ENCODE measurements around the gene NOL4. TPM values are rescaled to one million over a fixed set of nuclear protein-coding genes. Genes with fewer than 3 reads are reported as not detected.
"Not testable (repeated sequence)": the region's sequence is repeated elsewhere in the genome, so short reads cannot be mapped to it uniquely, and the experiment has no call there.

NOL4 gene, protein sequence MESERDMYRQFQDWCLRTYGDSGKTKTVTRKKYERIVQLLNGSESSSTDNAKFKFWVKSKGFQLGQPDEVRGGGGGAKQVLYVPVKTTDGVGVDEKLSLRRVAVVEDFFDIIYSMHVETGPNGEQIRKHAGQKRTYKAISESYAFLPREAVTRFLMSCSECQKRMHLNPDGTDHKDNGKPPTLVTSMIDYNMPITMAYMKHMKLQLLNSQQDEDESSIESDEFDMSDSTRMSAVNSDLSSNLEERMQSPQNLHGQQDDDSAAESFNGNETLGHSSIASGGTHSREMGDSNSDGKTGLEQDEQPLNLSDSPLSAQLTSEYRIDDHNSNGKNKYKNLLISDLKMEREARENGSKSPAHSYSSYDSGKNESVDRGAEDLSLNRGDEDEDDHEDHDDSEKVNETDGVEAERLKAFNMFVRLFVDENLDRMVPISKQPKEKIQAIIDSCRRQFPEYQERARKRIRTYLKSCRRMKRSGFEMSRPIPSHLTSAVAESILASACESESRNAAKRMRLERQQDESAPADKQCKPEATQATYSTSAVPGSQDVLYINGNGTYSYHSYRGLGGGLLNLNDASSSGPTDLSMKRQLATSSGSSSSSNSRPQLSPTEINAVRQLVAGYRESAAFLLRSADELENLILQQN
- 6.5 TPM for polyA plus RNA-seq
- long read RNA-seq, donor 1 = 0 reads
- long read RNA-seq, donor 2 = 0 reads
- long read RNA-seq, donor 3 = 0 reads
- long read RNA-seq, donor 4 = 0 reads
- long read RNA-seq, donor 5 = 0 reads
- long read RNA-seq, donor 6, partial matches to known transcripts = 0 of 1 reads
- long read RNA-seq, donor 6, other reads (novel, unspliced or antisense) = 0 of 1 reads
- long read RNA-seq, donor 7, partial matches to known transcripts = 0 of 2 reads
- long read RNA-seq, donor 7, other reads (novel, unspliced or antisense) = 0 of 2 reads
- long read RNA-seq, donor 8 = 0 reads
- long read RNA-seq, donor 9 = 0 reads
- long read RNA-seq, donor 10 = 0 reads
- long read RNA-seq, donor 11 = 0 reads

DNA sequence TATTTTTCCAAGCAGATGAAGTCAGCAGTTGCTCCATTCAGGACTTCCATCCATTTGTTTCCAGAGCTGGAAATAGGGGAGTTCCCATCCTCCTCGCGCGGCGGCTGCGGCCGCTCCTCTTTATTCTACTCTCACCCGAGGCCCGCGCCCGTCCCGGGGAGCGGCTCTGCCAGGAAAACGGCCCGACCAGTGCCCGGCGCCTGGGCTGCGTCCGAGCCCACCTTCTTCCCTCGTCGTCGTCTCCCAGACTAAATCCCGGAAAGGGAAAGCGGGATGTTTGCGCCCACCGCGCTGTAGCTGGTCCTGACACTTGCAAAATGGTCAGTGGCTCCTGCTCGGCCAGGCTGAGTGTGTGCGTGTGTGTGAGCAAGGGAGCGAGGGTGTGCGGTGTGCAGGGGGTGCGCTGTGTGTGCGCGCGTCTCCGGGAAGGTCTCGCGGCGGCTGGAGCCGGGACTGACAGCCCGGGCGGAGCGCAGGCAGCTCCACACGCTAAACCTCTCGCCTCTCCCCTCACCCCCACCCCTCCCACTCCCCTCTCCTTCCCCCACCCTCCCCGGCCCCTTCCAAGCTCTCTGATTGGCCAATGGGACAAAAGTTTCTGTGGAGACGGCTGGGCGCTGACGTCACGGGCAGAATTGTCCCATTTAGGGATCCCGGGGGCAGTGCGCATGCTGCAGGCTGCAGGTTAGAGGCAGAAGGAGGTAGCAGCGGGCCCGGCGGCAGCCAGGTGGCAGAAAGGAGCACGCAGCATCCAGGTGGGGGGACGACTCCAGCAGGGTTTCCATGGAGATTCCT, at the start of gene NOL4:
TSS of gene NOL4 (minus strand) at position 491 of the 795 bp plus-strand sequence. CDS start 1,660 bp downstream, outside the sequence.
- H3K4me3 ChIP-seq (ENCODE audit: low read length) = peak within 1 kb of the TSS; percentile 66
- WGBS (ENCODE audit: insufficient coverage, low lambda C conversion rate) = no CpG with 5 or more reads among the region's 56 CpGs
- peaks cover 12% of the 10 kb centered on the region for H3K9me3 ChIP-seq (ENCODE audit: control insufficient read depth, low read depth, low read length)
- DNase-seq = peak; percentile 76 to 85
- H3K36me3 ChIP-seq (ENCODE audit: control insufficient read depth, insufficient read depth, low read length) = no peaks in the 10 kb centered on the region
- H3K4me1 ChIP-seq (ENCODE audit: control insufficient read depth, insufficient read depth, low read length) = peaks cover 11% of the 10 kb centered on the region
- H3K27ac ChIP-seq (ENCODE audit: low read length) = peak within 1 kb of the TSS; percentile 62
- peaks cover 33% of the 10 kb centered on the region for H3K27me3 ChIP-seq (ENCODE audit: control insufficient read depth, insufficient read depth, low read length)

- H3K36me3 ChIP-seq (ENCODE audit: control insufficient read depth, insufficient read depth, low read length); H3K4me3 ChIP-seq (ENCODE audit: low read length); H3K4me1 ChIP-seq (ENCODE audit: control insufficient read depth, insufficient read depth, low read length); H3K27ac ChIP-seq (ENCODE audit: low read length); DNase-seq; H3K27me3 ChIP-seq (ENCODE audit: control insufficient read depth, insufficient read depth, low read length): not testable (repeated sequence)
- no CpG with 5 or more reads among the region's 2 CpGs for WGBS (ENCODE audit: insufficient coverage, low lambda C conversion rate)
- peaks cover 14% of the 10 kb centered on the region for H3K9me3 ChIP-seq (ENCODE audit: control insufficient read depth, low read depth, low read length)
These were observed 41.3 kb upstream of the NOL4 start for GRCh38 chr18:34266029-34266428.

DNA sequence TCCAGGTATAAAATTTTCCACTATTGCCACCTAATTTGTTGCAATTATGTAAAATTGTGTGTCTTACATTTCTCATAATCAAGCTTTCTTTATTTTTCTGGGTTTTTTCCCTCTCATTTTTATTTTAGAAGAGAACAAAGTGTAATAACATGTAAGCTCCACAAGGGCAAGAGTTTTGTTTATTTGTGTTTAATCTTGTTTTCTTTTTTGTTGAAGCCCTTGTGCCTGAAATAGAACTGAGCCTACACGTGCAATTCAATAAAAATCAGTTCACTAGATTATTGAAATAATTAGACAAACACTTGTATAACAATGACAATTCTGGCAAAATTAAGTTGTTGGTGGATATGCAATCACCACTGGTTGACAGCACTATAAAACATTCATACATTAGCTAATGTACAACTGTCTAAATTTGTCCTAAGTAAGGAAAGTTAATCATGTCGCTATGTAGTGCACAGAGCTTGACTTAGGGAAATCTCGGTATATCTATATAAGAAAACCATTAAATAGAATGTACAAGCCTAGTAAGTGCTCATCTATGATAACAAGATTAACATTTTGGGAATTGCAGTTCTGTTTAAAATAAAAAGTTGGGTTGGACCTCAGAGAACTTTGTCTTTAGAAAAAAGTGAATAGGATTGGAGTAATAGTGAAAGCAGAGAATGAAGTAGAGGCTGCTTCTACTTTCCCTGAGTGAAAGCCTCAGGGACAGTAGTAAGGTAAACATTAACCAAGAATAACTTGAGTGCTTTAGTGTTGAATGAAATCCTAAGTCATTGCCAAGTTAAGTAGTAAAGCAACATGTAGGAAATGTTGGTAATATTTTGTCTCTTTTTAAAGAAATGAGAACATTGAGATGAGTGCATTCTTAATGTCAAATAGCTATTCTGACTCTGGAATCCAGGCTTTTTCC, 37.4 kb upstream of the NOL4 start:
- Histone ChIP-seq H3K4me3 (ENCODE audit: low read length) (no peak overlapping the region), H3K27ac (ENCODE audit: low read length) (no peak overlapping the region), H3K9me3 (ENCODE audit: control insufficient read depth, low read depth, low read length) (peaks cover 13% of the 10 kb centered on the region), H3K4me1 (ENCODE audit: control insufficient read depth, insufficient read depth, low read length) (no peaks in the 10 kb centered on the region), H3K36me3 (ENCODE audit: control insufficient read depth, insufficient read depth, low read length) (no peaks in the 10 kb centered on the region), H3K27me3 (ENCODE audit: control insufficient read depth, insufficient read depth, low read length) (no peaks in the 10 kb centered on the region)
- DNase-seq = peak in 1 of 2 donors; percentile 41
- 80% methylated on average over 3 of the region's 3 CpGs for WGBS (ENCODE audit: insufficient coverage, low lambda C conversion rate)

DNA sequence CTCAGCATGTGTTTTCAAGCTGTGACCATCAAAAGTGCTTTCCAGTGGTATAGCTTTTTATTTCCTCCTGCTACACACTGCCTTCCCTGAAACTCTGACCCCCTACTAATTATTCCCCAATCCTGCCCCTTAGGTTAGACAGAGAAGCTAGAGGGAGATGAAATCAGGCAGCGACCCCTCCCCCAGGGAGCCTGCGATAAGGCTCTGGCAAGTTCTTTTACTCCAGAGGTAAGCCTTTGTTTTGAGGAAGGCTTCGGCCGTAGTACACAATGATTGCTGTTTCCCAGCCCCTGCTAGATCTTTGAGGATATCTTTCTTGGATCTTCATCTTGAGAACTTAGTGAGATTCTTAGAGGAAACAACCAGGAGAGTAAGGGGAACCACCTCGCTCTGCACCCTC, 33.5 kb upstream of the NOL4 start:
- no peak for DNase-seq

DNA sequence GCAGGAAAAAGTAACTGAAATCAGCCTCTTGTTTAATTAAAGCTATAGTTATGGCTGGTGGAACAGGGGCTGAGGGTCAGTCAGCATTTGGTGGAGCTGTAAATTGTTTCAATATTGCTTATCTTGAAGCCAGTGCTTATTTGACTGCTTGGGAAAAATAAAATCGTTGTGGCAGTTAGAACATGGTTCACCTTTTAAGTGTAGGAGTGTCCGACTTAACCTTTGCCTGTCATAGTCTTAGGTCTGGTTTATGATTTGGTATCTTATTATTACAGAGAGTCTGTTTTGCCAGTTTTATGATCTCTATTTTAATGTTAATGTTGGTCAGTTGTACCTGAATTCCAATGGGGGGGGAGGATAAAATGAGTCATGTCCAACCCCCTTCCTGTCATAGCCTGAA, 27.2 kb upstream of the NOL4 start:
- Histone ChIP-seq H3K27me3 (ENCODE audit: control insufficient read depth, insufficient read depth, low read length) (peaks cover 2% of the 10 kb centered on the region), H3K4me3 (ENCODE audit: low read length) (no peak overlapping the region), H3K27ac (ENCODE audit: low read length) (no peak overlapping the region), H3K36me3 (ENCODE audit: control insufficient read depth, insufficient read depth, low read length) (no peaks in the 10 kb centered on the region), H3K9me3 (ENCODE audit: control insufficient read depth, low read depth, low read length) (peaks cover under 1% of the 10 kb centered on the region), H3K4me1 (ENCODE audit: control insufficient read depth, insufficient read depth, low read length) (no peaks in the 10 kb centered on the region)
- DNase-seq = peak in 1 of 2 donors; percentile 39
- WGBS (ENCODE audit: insufficient coverage, low lambda C conversion rate) = no CpG with 5 or more reads among the region's 2 CpGs

More for the DNA sequence above, 33.5 kb upstream of the NOL4 start:
- no CpG with 5 or more reads among the region's 5 CpGs for WGBS (ENCODE audit: insufficient coverage, low lambda C conversion rate)
- peaks cover 2% of the 10 kb centered on the region for H3K27me3 ChIP-seq (ENCODE audit: control insufficient read depth, insufficient read depth, low read length)
- H3K9me3 ChIP-seq (ENCODE audit: control insufficient read depth, low read depth, low read length) = peaks cover 6% of the 10 kb centered on the region
- no peaks in the 10 kb centered on the region for H3K36me3 ChIP-seq (ENCODE audit: control insufficient read depth, insufficient read depth, low read length)
- H3K4me1 ChIP-seq (ENCODE audit: control insufficient read depth, insufficient read depth, low read length) = no peaks in the 10 kb centered on the region
- no peak overlapping the region for H3K27ac ChIP-seq (ENCODE audit: low read length)
- H3K4me3 ChIP-seq (ENCODE audit: low read length) = no peak overlapping the region

DNA sequence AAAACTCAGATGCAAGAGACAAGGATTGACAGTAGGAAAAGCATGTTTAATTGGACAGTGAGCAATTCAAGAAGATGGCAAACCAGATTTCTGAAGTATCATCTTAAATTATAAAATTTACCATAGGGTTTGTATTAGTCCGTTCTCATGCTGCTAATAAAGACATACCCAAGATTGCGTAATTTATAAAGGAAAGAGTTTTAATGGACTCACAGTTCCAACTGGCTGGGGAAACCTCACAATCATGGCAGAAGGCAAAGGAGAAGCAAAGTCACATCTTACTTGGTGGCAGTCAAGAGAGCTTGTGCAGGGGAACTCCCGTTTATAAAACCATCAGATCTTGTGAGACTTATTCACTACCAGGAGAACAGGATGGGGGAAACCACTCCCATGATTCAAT, 24.0 kb upstream of the NOL4 start:
- Histone ChIP-seq H3K27me3 (ENCODE audit: control insufficient read depth, insufficient read depth, low read length) (no peaks in the 10 kb centered on the region), H3K4me3 (ENCODE audit: low read length) (no peak overlapping the region), H3K36me3 (ENCODE audit: control insufficient read depth, insufficient read depth, low read length) (no peaks in the 10 kb centered on the region), H3K27ac (ENCODE audit: low read length) (no peak overlapping the region), H3K4me1 (ENCODE audit: control insufficient read depth, insufficient read depth, low read length) (no peaks in the 10 kb centered on the region), H3K9me3 (ENCODE audit: control insufficient read depth, low read depth, low read length) (no peaks in the 10 kb centered on the region)
- 100% methylated on average over 2 of the region's 3 CpGs for WGBS (ENCODE audit: insufficient coverage, low lambda C conversion rate)
- no peak for DNase-seq

DNA sequence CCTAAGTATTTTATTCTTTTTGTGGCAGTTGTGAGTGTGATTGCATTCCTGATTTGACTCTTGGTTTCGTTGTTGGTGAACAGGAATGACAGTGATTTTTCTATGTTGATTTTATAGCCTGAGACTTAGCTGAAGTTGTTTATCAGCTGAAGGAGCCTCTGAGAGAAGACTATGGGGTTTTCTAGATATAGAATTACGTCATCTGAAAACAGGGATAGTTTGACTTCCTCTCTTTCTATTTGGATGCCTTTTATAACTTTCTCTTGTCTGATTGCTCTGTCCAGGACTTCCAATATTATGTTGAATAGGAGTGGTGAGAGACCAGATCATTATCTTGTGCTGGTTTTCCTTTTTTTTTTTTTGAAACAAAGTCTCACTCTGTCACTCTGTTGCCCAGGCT, 18.0 kb upstream of the NOL4 start:
- H3K4me3 ChIP-seq (ENCODE audit: low read length) = no peak overlapping the region
- no CpG with 5 or more reads among the region's 2 CpGs for WGBS (ENCODE audit: insufficient coverage, low lambda C conversion rate)

DNA sequence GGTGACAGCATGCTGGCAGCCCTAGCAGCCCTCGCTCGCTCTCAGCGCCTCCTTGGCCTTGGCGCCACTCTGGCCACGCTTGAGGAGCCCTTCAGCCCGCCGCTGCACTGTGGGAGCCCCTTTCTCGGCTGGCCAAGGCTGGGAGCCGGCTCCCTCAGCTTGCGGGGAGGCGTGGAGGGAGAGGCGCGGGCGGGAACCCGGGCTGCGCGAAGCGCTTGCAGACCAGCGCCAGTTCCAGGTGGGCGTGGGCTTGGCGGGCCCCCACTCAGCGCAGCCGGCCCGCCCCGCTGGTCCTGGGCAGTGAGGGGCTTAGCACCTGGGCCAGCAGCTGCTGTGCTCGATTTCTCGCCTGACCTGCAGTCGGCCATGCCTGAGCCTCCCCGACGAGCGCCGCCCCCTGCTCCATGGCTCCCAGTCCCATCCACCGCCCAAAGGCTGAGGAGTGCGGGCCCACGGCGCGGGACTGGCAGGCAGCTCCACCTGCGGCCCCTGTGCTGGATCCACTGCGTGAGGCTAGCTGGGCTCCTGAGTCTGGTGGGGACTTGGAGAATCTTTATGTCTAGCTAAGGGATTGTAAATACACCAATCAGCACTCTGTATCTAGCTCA, 9.2 kb upstream of the NOL4 start:
- H3K27me3 ChIP-seq (ENCODE audit: control insufficient read depth, insufficient read depth, low read length); H3K36me3 ChIP-seq (ENCODE audit: control insufficient read depth, insufficient read depth, low read length); H3K27ac ChIP-seq (ENCODE audit: low read length); H3K9me3 ChIP-seq (ENCODE audit: control insufficient read depth, low read depth, low read length); H3K4me3 ChIP-seq (ENCODE audit: low read length); H3K4me1 ChIP-seq (ENCODE audit: control insufficient read depth, insufficient read depth, low read length); DNase-seq: not testable (repeated sequence)
- no CpG with 5 or more reads among the region's 39 CpGs for WGBS (ENCODE audit: insufficient coverage, low lambda C conversion rate)

More for the DNA sequence above, 18.0 kb upstream of the NOL4 start:
- Histone ChIP-seq H3K27ac (ENCODE audit: low read length) (no peak overlapping the region), H3K27me3 (ENCODE audit: control insufficient read depth, insufficient read depth, low read length) (no peaks in the 10 kb centered on the region), H3K9me3 (ENCODE audit: control insufficient read depth, low read depth, low read length) (no peaks in the 10 kb centered on the region), H3K36me3 (ENCODE audit: control insufficient read depth, insufficient read depth, low read length) (no peaks in the 10 kb centered on the region), H3K4me1 (ENCODE audit: control insufficient read depth, insufficient read depth, low read length) (no peaks in the 10 kb centered on the region)
- DNase-seq = no peak

DNA sequence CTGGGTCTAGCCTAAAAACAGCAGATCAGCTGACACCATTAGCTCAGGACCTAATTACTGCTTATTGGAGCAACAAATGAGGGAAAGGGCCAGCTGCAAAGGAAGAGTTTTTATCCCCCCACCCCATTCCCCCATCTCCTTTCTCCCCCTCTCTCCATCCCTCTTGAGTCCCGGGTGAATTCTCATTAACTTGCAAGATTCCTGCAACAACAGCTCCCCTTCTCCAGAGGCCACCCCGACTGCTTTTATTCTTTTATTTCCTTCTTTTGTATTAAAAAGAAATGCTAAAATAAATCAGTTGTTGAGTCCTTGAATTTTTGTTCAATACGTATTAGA, 473 bp upstream of the NOL4 start:
- H3K27me3 ChIP-seq (ENCODE audit: control insufficient read depth, insufficient read depth, low read length) = peaks cover 33% of the 10 kb centered on the region
- H3K27ac ChIP-seq (ENCODE audit: low read length) = no peak overlapping the region
- H3K4me3 ChIP-seq (ENCODE audit: low read length) = peak overlapping the region; percentile 66
- DNase-seq = no peak
- peaks cover 12% of the 10 kb centered on the region for H3K9me3 ChIP-seq (ENCODE audit: control insufficient read depth, low read depth, low read length)
- 30% methylated on average over 3 of the region's 3 CpGs for WGBS (ENCODE audit: insufficient coverage, low lambda C conversion rate)
- peaks cover 11% of the 10 kb centered on the region for H3K4me1 ChIP-seq (ENCODE audit: control insufficient read depth, insufficient read depth, low read length)
- H3K36me3 ChIP-seq (ENCODE audit: control insufficient read depth, insufficient read depth, low read length) = no peaks in the 10 kb centered on the region

Data from large intestine (tissue), 12 donors.